Panc1 (cell line): ENCODE data around the gene YKT6. TPM values are rescaled to one million over a fixed set of nuclear protein-coding genes. Genes with fewer than 3 reads are reported as not detected.

ENCODE experiments used
- ATAC-seq: fragments of 200-7000 bp; cut with Tn5 transposase; 2 replicates; pipeline ENCODE4 v1.9.1; 2020; ENCODE audit warnings: mild to moderate bottlenecking, moderate library complexity
- BruUV-seq: library from RNA; stranded (reverse); fragments of 400-500 nt; replicated peaks from 2 replicates; lab custom pipeline; 2021; lab: Mats Ljungman, UMichigan
- CTCF ChIA-PET: fragments of 300-600 bp; sonication (Branson Sonifier 250); formaldehyde crosslinking; loops from one replicate; lab custom pipeline; 2022; ENCODE audit warnings: antibody characterized with exemption; lab: Charles Lee
- POLR2A ChIA-PET: fragments of 300-600 bp; sonication (Branson Sonifier 250); formaldehyde crosslinking; loops from one replicate; lab custom pipeline; 2022; ENCODE audit warnings: antibody characterized with exemption; lab: Charles Lee
- DNase-seq: peaks from one replicate; pipeline ENCODE4 v3.0.0-alpha.2; 2010; ENCODE audit warnings: low read depth, low spot score
- H3K27ac ChIP-seq: 2 replicates; pipeline ENCODE4 v1.5.1; 2011; ENCODE audit warnings: mild to moderate bottlenecking, low read length, inconsistent platforms
- H3K27me3 ChIP-seq: fragments of 200-500 bp; sonication (Bioruptor generic); 2 replicates; pipeline ENCODE4 v1.6.0; 2014; ENCODE audit warnings: low read length, inconsistent platforms; ENCODE audit not compliant: control insufficient read depth, insufficient read depth
- H3K36me3 ChIP-seq: fragments of 200-500 bp; sonication (Bioruptor generic); 2 replicates; pipeline ENCODE4 v1.5.1; 2014; ENCODE audit warnings: inconsistent platforms, mild to moderate bottlenecking, low read length, moderate library complexity; ENCODE audit not compliant: control insufficient read depth, insufficient read depth
- H3K4me1 ChIP-seq: 2 replicates; pipeline ENCODE4 v1.5.1; 2011; ENCODE audit warnings: inconsistent platforms, mild to moderate bottlenecking, low read length, moderate library complexity; ENCODE audit not compliant: control insufficient read depth, insufficient read depth
- H3K4me3 ChIP-seq, 2 experiments: 2 replicates each; pipeline ENCODE4 v1.5.1; 2011 to 2012; ENCODE audit warnings: low read depth in 2 of 2, low read length in 2 of 2, mild to moderate bottlenecking in 2 of 2, inconsistent platforms in 1 of 2, moderate library complexity in 1 of 2
- H3K9me3 ChIP-seq: fragments of 200-500 bp; sonication (Bioruptor generic); 2 replicates; pipeline ENCODE4 v1.5.1; 2014; ENCODE audit warnings: low read depth, mild to moderate bottlenecking, inconsistent platforms, low read length, moderate library complexity; ENCODE audit not compliant: control insufficient read depth, insufficient read depth
- POLR2AphosphoS5 ChIP-seq: IDR thresholded peaks from 2 replicates; pipeline ENCODE4 v1.6.1; 2012; ENCODE audit warnings: mild to moderate bottlenecking, low read depth, low read length, moderate library complexity
- SIN3A ChIP-seq: IDR thresholded peaks from 2 replicates; pipeline ENCODE4 v1.6.1; 2012; ENCODE audit warnings: low read depth, mild to moderate bottlenecking, low read length, moderate library complexity, borderline replicate concordance; ENCODE audit not compliant: insufficient read depth
- TCF7L2 ChIP-seq: IDR thresholded peaks from 2 replicates; pipeline ENCODE4 v1.6.1; 2011; ENCODE audit warnings: mild to moderate bottlenecking, low read depth, low read length, inconsistent platforms
- in situ Hi-C: cut with HindIII; loops from 2 replicates; pipeline ENCODE4 v1.10.0; 2016; ENCODE audit warnings: low sequenced_read_pairs, low pct_unique_long_range_greater_than_20kb
- intact Hi-C: fragments of 100-400 bp; cut with micrococcal nuclease; formaldehyde crosslinking; loops from one replicate; pipeline ENCODE4 v1.10.0; 2022; ENCODE audit not compliant: unreplicated experiment
- total RNA-seq: library from RNA; stranded (reverse); gene quantifications from one replicate; pipeline ENCODE4 v1.2.1, GENCODE V29; 2021; ENCODE audit not compliant: unreplicated experiment
- TF ChIP-seq, protein P1 (sequence below), 2 experiments: IDR thresholded peaks; 2 replicates each; pipeline ENCODE4 v1.6.1; 2011 to 2012; ENCODE audit warnings: low read depth in 2 of 2, control low read depth in 1 of 2, low read length in 1 of 2, mild to moderate bottlenecking in 1 of 2, moderate library complexity in 1 of 2; ENCODE audit not compliant: insufficient read depth in 1 of 2
- TF ChIP-seq, protein P2 (sequence below): fragments of 450-650 bp; IDR thresholded peaks from 2 replicates; pipeline ENCODE4 v1.5.1; 2017; ENCODE audit warnings: mild to moderate bottlenecking

YKT6 gene
- total RNA-seq, 1 experiment from 2014 or later: 207 TPM

DNA sequence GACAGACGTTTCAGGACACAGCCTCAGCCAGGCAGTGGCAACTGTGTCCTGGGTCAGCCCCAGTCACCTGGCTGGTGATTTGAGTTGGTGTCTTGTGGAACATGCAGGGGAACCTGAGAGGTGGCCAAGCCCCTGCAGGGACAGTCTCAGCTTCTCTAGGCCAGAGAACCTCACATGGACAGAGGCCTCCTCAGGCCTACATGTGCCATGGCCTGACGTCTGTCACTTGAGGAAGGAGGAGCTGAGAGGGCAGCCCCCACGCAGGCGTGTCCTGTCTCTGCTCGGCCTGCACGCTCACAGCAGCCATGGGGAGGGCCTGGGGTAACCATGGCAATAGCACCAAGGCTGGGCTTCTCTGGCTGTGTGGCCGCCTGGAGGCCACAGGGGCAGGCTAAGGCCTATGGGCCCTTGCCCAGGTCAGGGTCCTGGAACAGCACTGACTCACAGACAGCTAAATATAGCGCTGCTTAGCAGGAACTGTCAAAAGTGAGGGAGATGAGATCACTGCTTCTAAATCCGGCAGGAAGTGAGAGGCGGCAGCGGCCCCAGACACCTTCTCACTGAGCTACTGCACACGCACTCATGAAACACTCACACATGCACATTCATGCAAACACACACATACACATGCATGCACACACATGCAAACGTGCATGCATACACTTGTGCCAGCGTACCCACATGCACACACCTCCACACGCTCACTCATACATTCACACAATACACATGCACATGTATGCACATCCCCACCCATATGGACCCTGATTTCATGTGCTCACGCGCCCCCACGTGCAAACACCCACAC lies 57.0 kb downstream of the YKT6 start:
- 0 out of 2 replicates have a peak, but pooled peaks have one; percentile 31 for ATAC-seq
- TF ChIP-seq SIN3A (no peak), POLR2AphosphoS5 (no peak), TCF7L2 (no peak)
- TF ChIP-seq, protein P1, sequence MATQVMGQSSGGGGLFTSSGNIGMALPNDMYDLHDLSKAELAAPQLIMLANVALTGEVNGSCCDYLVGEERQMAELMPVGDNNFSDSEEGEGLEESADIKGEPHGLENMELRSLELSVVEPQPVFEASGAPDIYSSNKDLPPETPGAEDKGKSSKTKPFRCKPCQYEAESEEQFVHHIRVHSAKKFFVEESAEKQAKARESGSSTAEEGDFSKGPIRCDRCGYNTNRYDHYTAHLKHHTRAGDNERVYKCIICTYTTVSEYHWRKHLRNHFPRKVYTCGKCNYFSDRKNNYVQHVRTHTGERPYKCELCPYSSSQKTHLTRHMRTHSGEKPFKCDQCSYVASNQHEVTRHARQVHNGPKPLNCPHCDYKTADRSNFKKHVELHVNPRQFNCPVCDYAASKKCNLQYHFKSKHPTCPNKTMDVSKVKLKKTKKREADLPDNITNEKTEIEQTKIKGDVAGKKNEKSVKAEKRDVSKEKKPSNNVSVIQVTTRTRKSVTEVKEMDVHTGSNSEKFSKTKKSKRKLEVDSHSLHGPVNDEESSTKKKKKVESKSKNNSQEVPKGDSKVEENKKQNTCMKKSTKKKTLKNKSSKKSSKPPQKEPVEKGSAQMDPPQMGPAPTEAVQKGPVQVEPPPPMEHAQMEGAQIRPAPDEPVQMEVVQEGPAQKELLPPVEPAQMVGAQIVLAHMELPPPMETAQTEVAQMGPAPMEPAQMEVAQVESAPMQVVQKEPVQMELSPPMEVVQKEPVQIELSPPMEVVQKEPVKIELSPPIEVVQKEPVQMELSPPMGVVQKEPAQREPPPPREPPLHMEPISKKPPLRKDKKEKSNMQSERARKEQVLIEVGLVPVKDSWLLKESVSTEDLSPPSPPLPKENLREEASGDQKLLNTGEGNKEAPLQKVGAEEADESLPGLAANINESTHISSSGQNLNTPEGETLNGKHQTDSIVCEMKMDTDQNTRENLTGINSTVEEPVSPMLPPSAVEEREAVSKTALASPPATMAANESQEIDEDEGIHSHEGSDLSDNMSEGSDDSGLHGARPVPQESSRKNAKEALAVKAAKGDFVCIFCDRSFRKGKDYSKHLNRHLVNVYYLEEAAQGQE (IDR thresholded peaks at IDR 0.05; ENCODE audit: insufficient read depth in 1 of 2, low read depth in 2 of 2, low read length in 1 of 2): no peak
- TF ChIP-seq, protein P2, sequence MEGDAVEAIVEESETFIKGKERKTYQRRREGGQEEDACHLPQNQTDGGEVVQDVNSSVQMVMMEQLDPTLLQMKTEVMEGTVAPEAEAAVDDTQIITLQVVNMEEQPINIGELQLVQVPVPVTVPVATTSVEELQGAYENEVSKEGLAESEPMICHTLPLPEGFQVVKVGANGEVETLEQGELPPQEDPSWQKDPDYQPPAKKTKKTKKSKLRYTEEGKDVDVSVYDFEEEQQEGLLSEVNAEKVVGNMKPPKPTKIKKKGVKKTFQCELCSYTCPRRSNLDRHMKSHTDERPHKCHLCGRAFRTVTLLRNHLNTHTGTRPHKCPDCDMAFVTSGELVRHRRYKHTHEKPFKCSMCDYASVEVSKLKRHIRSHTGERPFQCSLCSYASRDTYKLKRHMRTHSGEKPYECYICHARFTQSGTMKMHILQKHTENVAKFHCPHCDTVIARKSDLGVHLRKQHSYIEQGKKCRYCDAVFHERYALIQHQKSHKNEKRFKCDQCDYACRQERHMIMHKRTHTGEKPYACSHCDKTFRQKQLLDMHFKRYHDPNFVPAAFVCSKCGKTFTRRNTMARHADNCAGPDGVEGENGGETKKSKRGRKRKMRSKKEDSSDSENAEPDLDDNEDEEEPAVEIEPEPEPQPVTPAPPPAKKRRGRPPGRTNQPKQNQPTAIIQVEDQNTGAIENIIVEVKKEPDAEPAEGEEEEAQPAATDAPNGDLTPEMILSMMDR: no peak
- Histone ChIP-seq H3K9me3 (no peaks in the 10 kb centered on the region), H3K4me3 (no peak overlapping the region), H3K36me3 (no peaks in the 10 kb centered on the region), H3K27me3 (no peaks in the 10 kb centered on the region), H3K27ac (no peak overlapping the region), H3K4me1 (no peaks in the 10 kb centered on the region)
- ChIA-PET CTCF (interaction anchor here (0.6 kb wide), 1 partner anchor 106 kb away, joined by 3 read pairs; no protein-coding TSS in a partner anchor), POLR2A (interaction anchor here (0.7 kb wide), 1 partner anchor 26 kb away, joined by 3 read pairs; no protein-coding TSS in a partner anchor)
- intact Hi-C loops (no loop called here), in situ Hi-C loops (no loop called here)
- DNase-seq: peak; percentile 20
- BruUV-seq: no TSS peak

DNA sequence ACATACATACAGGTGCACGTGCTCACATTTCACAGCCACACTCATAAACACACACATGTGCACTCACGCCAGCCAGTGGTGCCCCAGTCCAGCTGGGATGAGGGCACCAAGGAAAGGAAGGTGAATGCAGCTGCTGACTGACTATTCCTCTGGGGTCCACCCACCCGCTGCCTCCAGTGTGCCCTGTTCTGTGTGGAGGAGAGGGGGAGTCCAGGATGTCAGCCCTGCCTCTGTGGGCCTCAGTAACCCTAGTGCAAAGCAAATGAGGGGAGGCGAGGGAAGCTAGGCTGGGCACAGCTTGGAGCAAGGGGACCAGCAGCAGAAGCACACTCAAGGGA lies 57.6 kb downstream of the YKT6 start:
- no peaks in the 10 kb centered on the region for H3K4me1 ChIP-seq
- DNase-seq (no peak), ATAC-seq (no peak)
- POLR2A ChIA-PET: no interaction called here
- CTCF ChIA-PET: interaction anchor here (0.6 kb wide), 1 partner anchor 105 kb away, joined by 3 read pairs; no protein-coding TSS in a partner anchor
- no peaks in the 10 kb centered on the region for H3K27me3 ChIP-seq
- TF ChIP-seq POLR2AphosphoS5 (no peak), SIN3A (no peak)
- TF ChIP-seq, protein P2: no peak
- in situ Hi-C loops (no loop called here), intact Hi-C loops (no loop called here)
- H3K27ac ChIP-seq: no peak overlapping the region
- no peaks in the 10 kb centered on the region for H3K36me3 ChIP-seq
- BruUV-seq: no TSS peak
- no peaks in the 10 kb centered on the region for H3K9me3 ChIP-seq
- no peak overlapping the region for H3K4me3 ChIP-seq
